NCI-H146 treated with DMSO at 0.1 percent for 48 hours (cell line): ENCODE measurements around the gene PRKCB.
"Not testable (repeated sequence)": the region's sequence is repeated elsewhere in the genome, so short reads cannot be mapped to it uniquely, and the experiment has no call there.

Source experiments
- DNase-seq: peaks from one replicate; lab custom pipeline; 2025; ENCODE audit not compliant: unreplicated experiment; lab: John Stamatoyannopoulos, UW

Gene PRKCB

GRCh38 chr16:23998771-23999170, 163.0 kb downstream of the PRKCB start:
- no peak for DNase-seq

DNA sequence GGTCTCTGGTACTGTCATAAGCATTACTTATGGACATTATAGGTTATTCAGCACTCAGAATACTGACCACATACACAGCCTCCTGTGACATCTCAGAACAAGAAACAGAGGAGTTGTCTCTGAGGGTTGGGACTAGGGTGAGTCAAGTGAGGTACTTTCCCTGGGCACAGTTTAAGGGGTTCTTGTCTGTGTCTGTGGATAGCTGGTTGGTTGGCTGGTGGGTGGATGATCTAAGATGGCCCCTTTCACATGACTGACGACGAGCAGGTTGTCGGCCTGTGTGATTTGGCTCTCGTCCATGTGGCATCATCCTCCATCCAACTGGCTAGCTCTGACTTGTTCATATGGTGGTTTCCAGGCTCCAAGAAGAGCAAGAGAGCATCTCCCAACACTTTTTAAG, 163.9 kb downstream of the PRKCB start:
- no peak for DNase-seq

DNA sequence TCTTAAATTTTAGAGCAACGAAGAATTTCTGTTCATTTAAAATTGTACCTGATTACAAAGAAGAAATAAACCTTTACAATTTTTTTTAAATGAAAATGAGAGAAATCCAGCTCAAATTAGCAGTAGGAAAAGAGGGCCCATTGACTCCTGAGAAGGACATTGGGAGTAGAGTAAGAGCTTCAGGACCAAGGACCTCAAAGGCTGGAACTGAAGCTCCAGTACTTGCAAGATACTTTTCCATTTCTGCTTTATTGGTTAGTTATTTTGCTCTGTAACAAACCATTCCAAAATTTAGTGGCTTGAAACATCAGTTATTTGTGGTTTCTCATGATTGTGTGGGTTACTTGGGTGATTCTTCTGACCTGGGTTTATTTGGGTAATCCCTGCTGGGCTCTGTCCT, 165.9 kb downstream of the PRKCB start:
- DNase-seq, result no peak

GRCh38 chr16:24002619-24003018, 166.8 kb downstream of the PRKCB start:
- no peak for DNase-seq

- DNase-seq, result no peak
Measured at GRCh38 chr16:24005577-24005976, 169.8 kb downstream of the PRKCB start.

DNA sequence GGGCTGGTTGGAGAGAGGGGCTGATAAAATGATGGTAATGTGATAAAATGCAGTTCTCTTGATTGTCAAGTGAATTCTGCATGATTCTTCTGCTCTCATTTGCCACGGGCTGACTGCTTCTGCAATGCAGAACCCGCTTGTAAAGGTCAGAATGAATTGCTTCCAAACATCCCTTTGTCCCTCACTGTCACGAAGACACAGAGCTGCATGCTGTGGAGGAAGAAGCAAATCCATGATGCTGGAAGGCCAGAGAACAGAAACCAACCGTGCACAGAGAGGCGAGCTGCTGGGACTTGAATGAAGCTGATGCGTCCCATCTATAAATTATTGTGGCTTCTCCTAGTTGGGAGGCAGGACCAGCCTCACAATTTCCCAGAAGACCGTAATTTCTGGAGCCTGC, 171.6 kb downstream of the PRKCB start:
- DNase-seq, result no peak

DNA sequence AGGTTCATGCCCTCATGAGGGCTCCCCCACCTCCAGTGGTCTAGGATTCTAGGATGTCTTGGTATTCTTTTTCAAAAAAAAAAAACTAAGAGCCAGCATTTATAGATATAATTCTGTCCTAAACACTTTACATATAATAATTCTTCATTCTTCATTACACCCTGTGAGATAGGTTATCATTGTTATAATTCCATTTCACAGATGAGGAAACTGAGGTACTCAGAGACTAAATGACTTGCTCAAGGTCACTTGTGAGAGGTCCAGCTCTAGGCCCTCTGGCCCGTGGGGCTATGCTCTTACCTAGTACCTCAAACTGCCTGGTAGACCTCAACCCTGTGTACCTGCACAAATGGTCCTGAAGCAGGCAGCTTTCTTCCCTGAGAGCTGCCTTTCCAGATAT, 172.2 kb downstream of the PRKCB start:
- DNase-seq, result no peak

- no peak for DNase-seq
Measured at GRCh38 chr16:24009098-24009497, 173.3 kb downstream of the PRKCB start.

GRCh38 chr16:24009955-24010354, 174.2 kb downstream of the PRKCB start:
- DNase-seq, result no peak

DNA sequence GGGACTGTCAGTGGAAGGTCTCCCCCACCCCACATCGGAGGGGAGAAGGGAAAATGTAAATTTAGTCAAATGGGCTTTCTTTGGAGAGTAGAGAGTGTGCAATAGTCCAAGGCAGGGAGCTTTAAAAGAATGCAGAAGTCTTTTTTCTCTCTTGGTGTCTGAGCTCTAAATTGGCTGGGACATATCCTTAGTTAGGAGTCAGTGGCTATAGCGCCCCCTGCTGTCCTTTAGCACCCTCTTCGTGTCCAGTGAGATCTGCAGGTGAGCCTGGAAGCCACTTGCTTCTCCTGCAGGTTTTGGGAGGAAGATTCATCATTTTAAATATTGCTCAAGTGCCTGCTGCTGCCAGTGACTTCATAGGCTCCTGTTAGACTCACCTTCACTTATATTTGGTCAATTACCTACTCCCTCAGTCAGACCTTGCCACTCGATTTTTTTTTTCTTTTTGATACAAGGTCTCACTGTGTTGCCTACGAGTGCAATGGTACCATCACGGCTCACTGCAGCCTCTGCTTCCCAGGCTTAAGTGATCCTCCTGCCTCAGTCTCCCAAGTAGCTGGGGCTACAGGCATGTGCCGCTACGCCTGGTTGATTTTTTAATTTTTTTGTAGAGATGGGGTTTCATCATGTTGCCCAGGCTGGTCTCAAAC, 174.8 kb downstream of the PRKCB start:
- peak; percentile 16 for DNase-seq

- DNase-seq, result no peak
Measured at GRCh38 chr16:24011237-24011636, 175.5 kb downstream of the PRKCB start.

DNA sequence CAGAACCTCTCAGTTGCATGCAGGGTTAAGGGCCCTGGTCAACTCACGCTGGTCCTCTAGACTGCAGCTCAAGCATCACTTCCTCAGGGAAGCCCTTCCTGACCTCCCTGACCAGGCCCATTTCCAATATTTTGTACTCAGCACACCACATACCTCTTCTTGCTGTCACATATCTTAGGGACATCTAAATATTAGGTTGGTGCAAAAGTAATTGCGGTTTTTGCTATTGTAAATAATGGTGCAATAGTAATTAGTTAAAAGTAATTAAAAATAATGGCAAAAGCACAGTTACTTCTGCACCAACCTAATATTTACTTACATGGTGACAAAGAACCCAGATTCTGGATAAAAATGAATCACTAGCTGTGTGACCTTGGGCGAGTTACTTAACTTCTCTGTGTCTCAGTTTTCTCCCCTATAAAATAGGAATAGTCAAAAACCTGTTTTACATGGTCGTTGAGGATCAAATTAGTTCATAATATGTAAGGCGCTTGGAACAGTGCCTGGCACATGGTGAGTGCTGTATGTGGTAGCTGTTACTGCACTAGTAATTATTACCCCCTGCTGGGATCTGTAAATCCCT, 177.4 kb downstream of the PRKCB start:
- DNase-seq, result no peak

DNA sequence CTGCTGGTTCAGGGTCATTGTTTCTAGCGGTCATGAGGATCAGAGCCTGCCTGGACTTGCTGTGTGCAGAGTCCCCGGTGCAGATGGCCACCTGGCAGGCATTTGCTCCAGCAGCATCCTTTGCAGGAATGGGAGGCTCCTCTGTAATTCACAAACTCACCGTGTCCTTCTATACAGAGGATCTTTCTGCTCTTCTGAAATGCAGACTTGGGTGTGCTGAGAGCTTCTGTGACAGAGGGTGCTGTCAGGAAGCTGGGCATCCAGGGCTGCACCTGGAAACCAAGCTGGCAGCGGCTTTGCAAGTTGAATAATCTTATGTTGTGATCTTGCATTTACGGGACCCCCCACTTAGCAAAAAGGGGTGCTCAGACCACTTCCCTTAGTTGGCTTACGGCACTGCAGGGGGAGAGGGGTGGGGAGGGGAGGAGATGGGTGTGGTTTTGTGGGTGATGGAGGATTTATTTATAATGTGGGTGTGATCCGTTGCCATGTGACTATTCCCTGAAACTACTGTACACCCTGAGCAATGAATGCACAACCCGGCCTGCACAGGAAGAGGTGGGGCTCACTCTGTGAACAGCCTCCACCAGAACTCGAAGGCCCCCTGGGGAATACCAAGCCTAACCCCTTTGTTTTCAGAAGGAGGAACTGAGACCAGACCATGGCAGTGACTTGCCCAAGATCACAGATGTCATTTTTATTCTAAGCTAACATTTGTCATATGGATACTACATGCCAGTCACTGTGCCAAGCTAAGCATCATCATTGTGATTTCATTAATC, 178.3 kb downstream of the PRKCB start:
- DNase-seq, result no peak

DNA sequence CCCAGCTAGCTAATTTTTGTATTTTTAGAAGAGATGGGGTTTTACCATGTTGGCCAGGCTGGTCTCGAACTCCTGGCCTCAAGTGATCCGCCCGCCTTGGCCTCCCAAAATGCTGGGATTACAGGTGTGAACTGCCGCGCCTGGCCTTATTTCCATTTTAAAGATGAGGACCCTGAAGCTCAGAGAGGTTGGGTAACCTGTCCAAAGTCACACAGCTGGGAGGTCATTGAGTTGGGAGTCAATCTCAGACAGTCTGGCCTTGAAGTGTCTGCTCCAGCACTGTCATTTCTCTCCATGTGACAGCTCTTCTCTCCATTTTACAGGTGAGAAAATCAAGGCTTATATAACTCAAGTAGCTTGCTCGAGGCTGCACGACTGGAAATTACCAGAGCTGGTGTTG, 179.2 kb downstream of the PRKCB start:
- not testable (repeated sequence) for DNase-seq

GRCh38 chr16:24015923-24016322, 180.1 kb downstream of the PRKCB start:
- DNase-seq, result no peak

- DNase-seq, result no peak
Measured at GRCh38 chr16:24018485-24018884, 182.7 kb downstream of the PRKCB start.

DNA sequence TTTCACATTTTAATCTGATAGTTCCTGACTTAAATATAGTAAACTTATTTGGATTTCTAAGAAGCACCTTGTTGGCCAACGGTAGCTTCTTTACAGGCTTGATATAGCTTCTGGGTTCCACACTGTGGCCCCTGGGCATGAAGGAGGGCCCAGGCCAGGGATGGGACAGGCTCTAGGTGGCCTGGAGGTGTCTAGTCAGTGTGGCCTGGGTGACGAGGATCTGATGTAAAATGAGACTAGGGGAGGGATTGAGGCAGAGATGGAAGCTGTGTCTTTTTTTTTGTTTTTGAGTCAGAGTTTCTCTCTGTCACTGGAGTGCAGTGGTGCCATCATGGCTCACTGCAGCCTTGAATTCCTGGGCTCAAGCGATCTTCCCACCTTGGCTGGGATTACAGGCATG, 187.0 kb downstream of the PRKCB start:
- no peak for DNase-seq

GRCh38 chr16:24023621-24024020, 187.8 kb downstream of the PRKCB start:
- DNase-seq, result no peak

- no peak for DNase-seq
Measured at GRCh38 chr16:24024971-24025370, 189.2 kb downstream of the PRKCB start.

DNA sequence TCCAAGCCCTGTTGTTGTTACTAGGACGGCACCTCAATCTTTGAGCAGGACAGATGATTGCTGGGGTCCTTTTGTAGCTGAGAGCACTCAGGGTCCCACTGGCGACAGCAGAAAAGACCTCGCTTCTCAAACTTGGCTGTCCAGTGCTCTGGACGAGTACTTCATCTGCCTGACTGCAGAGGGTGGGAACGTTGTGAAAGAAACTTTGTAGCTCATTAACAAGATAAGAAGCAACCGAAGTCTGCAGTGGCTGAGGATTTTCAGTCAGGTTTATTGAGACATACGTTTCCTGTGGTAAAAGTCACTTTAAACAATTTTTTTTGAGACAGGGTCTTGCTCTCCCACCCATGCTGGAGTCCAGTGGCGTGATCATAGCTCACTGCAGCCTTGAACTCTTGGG, 191.7 kb downstream of the PRKCB start:
- DNase-seq, result no peak

- DNase-seq, result not testable (repeated sequence)
Measured at GRCh38 chr16:24029841-24030240, 194.1 kb downstream of the PRKCB start.

GRCh38 chr16:24035127-24035842, 199.5 kb downstream of the PRKCB start:
- DNase-seq, result no peak
